Neural cell (in vitro differentiated cells): ENCODE measurements around the gene CCR7. TPM values are rescaled to one million over a fixed set of nuclear protein-coding genes. Genes with fewer than 3 reads are reported as not detected.

Experiments
- H2AFZ ChIP-seq: fragments of 200-600, 300-800 bp; sonication (generic), shearing (Covaris generic); 2 replicates; pipeline ENCODE4 v1.6.0; 2014; ENCODE audit warnings: low read depth, mild to moderate bottlenecking, antibody characterized with exemption, low read length, moderate library complexity
- H3F3A ChIP-seq: fragments of 200-600 bp; shearing (Covaris generic); 2 replicates; pipeline ENCODE4 v1.6.1; 2016; ENCODE audit warnings: mild to moderate bottlenecking, moderate library complexity, mixed read lengths, antibody characterized with exemption, low read length; ENCODE audit not compliant: insufficient read depth, poor library complexity, severe bottlenecking
- H3K27ac ChIP-seq: fragments of 200-600, 300-800 bp; sonication (generic), shearing (Covaris generic); 2 replicates; pipeline ENCODE4 v1.5.1; 2014; ENCODE audit warnings: mild to moderate bottlenecking, low read length, moderate library complexity
- H3K27me3 ChIP-seq: fragments of 300-800, 200-600 bp; sonication (generic), shearing (Covaris generic); 2 replicates; pipeline ENCODE4 v1.6.0; 2014; ENCODE audit warnings: mild to moderate bottlenecking, low read depth, low read length, moderate library complexity; ENCODE audit not compliant: insufficient read depth
- H3K36me3 ChIP-seq: fragments of 300-800, 200-600 bp; sonication (generic), shearing (Covaris generic); 2 replicates; pipeline ENCODE4 v1.5.1; 2014; ENCODE audit warnings: mild to moderate bottlenecking, antibody characterized with exemption, low read length, moderate library complexity; ENCODE audit not compliant: insufficient read depth
- H3K4me2 ChIP-seq: fragments of 300-800, 200-600 bp; sonication (generic), shearing (Covaris generic); 2 replicates; pipeline ENCODE4 v1.6.0; 2014; ENCODE audit warnings: mild to moderate bottlenecking, low read length
- H3K4me3 ChIP-seq: fragments of 300-800, 200-600 bp; sonication (generic), shearing (Covaris generic); 2 replicates; pipeline ENCODE4 v1.5.1; 2014; ENCODE audit warnings: mild to moderate bottlenecking, low read length, moderate library complexity
- H3K79me2 ChIP-seq: fragments of 200-600 bp; shearing (Covaris generic); replicated peaks from 2 replicates; pipeline ENCODE4 v1.6.0; 2014; ENCODE audit warnings: mild to moderate bottlenecking, low read length, moderate library complexity; ENCODE audit not compliant: insufficient read depth
- H3K9ac ChIP-seq: fragments of 300-800, 200-600 bp; sonication (generic), shearing (Covaris generic); 2 replicates; pipeline ENCODE4 v1.6.1; 2016; ENCODE audit warnings: mild to moderate bottlenecking, low read length, mixed read lengths
- H3K9me2 ChIP-seq: fragments of 200-600 bp; shearing (Covaris generic); 2 replicates; pipeline ENCODE4 v1.6.1; 2016; ENCODE audit warnings: mild to moderate bottlenecking, low read length, mixed read lengths; ENCODE audit not compliant: insufficient read depth
- H3K9me3 ChIP-seq: fragments of 200-600, 300-800 bp; sonication (generic), shearing (Covaris generic); 2 replicates; pipeline ENCODE4 v1.6.1; 2016; ENCODE audit warnings: mild to moderate bottlenecking, mixed run types, low read length, moderate library complexity, mixed read lengths
- H4K20me1 ChIP-seq: fragments of 200-600 bp; shearing (Covaris generic); 2 replicates; pipeline ENCODE4 v1.6.1; 2016; ENCODE audit warnings: mild to moderate bottlenecking, mixed run types; ENCODE audit not compliant: insufficient read depth
- CTCF ChIP-seq: fragments of 450-650 bp; IDR thresholded peaks from 2 replicates; pipeline ENCODE4 v1.5.1; 2014; ENCODE audit warnings: antibody characterized with exemption, mild to moderate bottlenecking, moderate library complexity; ENCODE audit not compliant: poor library complexity, severe bottlenecking
- EP300 ChIP-seq: fragments of 450-650 bp; conservative IDR thresholded peaks from 2 replicates; pipeline ENCODE4 v1.6.1; 2014; ENCODE audit warnings: antibody characterized with exemption, mild to moderate bottlenecking, moderate library complexity; ENCODE audit not compliant: poor library complexity, severe bottlenecking
- EZH2 ChIP-seq: fragments of 200-600, 300-800 bp; shearing (Covaris generic), sonication (generic); IDR thresholded peaks from 2 replicates; pipeline ENCODE4 v1.6.1; 2014; ENCODE audit warnings: antibody characterized with exemption, low read length, borderline replicate concordance, mild to moderate bottlenecking; ENCODE audit not compliant: insufficient read depth, poor library complexity, severe bottlenecking
- MXI1 ChIP-seq: fragments of 450-650 bp; conservative IDR thresholded peaks from 2 replicates; pipeline ENCODE4 v1.6.1; 2014; ENCODE audit warnings: antibody characterized with exemption, mild to moderate bottlenecking; ENCODE audit not compliant: poor library complexity, severe bottlenecking
- POLR2AphosphoS5 ChIP-seq: IDR thresholded peaks from 2 replicates; pipeline ENCODE4 v1.6.1; 2012
- RAD21 ChIP-seq: fragments of 450-650 bp; conservative IDR thresholded peaks from 2 replicates; pipeline ENCODE4 v1.6.1; 2014; ENCODE audit warnings: antibody characterized with exemption, mild to moderate bottlenecking, moderate library complexity
- REST ChIP-seq: IDR thresholded peaks from 2 replicates; pipeline ENCODE4 v1.6.1; 2012; ENCODE audit warnings: borderline replicate concordance
- SMC3 ChIP-seq: fragments of 450-650 bp; conservative IDR thresholded peaks from 2 replicates; pipeline ENCODE4 v1.6.1; 2014; ENCODE audit warnings: antibody characterized with exemption, mild to moderate bottlenecking, moderate library complexity; ENCODE audit not compliant: poor library complexity
- TAF1 ChIP-seq: IDR thresholded peaks from 2 replicates; pipeline ENCODE4 v1.6.1; 2012; ENCODE audit warnings: low read depth
- polyA plus RNA-seq: library from polyadenylated mRNA; depleted of rRNA; stranded (reverse); fragments of >200 nt; gene quantifications from 2 replicates; pipeline ENCODE4 v1.2.3, GENCODE V29; 2014

The CCR7 gene
- polyA plus RNA-seq, 1 donor from 2014 or later = not detected

- H3K27me3 ChIP-seq = no peaks in the 10 kb centered on the region
- H3K9me3 ChIP-seq = no peaks in the 10 kb centered on the region
- no peaks in the 10 kb centered on the region for H4K20me1 ChIP-seq
- H3K79me2 ChIP-seq = no peaks in the 10 kb centered on the region
- no peak overlapping the region for H3K9ac ChIP-seq
- no peaks in the 10 kb centered on the region for H3K9me2 ChIP-seq
- no peak overlapping the region for H3K4me3 ChIP-seq
- no peak overlapping the region for H3K4me2 ChIP-seq
- no peaks in the 10 kb centered on the region for H3F3A ChIP-seq
- no peak for TF ChIP-seq RAD21
- H3K27ac ChIP-seq = no peak overlapping the region
- no peak overlapping the region for H2AFZ ChIP-seq
- H3K36me3 ChIP-seq = no peaks in the 10 kb centered on the region
These were observed 55.5 kb downstream of the CCR7 start for GRCh38 chr17:40509626-40510327.

- H3K79me2 ChIP-seq = no peaks in the 10 kb centered on the region
- no peaks in the 10 kb centered on the region for H3F3A ChIP-seq
- H3K9me3 ChIP-seq = no peaks in the 10 kb centered on the region
- no peaks in the 10 kb centered on the region for H3K9me2 ChIP-seq
- H3K27ac ChIP-seq = no peak overlapping the region
- TF ChIP-seq MXI1 (no peak), CTCF (no peak), SMC3 (no peak), EP300 (no peak), EZH2 (no peak), RAD21 (no peak), REST (no peak), POLR2AphosphoS5 (no peak), TAF1 (no peak)
- H4K20me1 ChIP-seq = no peaks in the 10 kb centered on the region
- H2AFZ ChIP-seq = no peak overlapping the region
- no peak overlapping the region for H3K9ac ChIP-seq
- no peaks in the 10 kb centered on the region for H3K27me3 ChIP-seq
- no peak overlapping the region for H3K4me2 ChIP-seq
- H3K4me3 ChIP-seq = no peak overlapping the region
- H3K36me3 ChIP-seq = no peaks in the 10 kb centered on the region
These were observed 58.5 kb downstream of the CCR7 start for GRCh38 chr17:40506786-40507185.

Other genes with a start within 250 kb of the CCR7 start
- not detected in 2 replicates for gene GJD3, start 200.7 kb downstream of the CCR7 start, polyA plus RNA-seq
- gene TOP2A, start 147.6 kb downstream of the CCR7 start, polyA plus RNA-seq = 5.3 and 7.8 TPM in 2 replicates
- 0.32 and 1.3 TPM in 2 replicates for gene IGFBP4, start 122.0 kb downstream of the CCR7 start, polyA plus RNA-seq
- gene TNS4, start 63.8 kb downstream of the CCR7 start, polyA plus RNA-seq = not detected in 2 replicates
- gene SMARCE1, start 82.3 kb upstream of the CCR7 start, polyA plus RNA-seq = 245 and 248 TPM in 2 replicates
- gene KRT222, start 99.7 kb upstream of the CCR7 start, polyA plus RNA-seq = 13.6 and 15.1 TPM in 2 replicates
- 0.83 TPM in 1 of 2 replicates, not detected in the other for gene KRT24, start 138.3 kb upstream of the CCR7 start, polyA plus RNA-seq
- 0.19 and 0.56 TPM in 2 replicates for gene KRT25, start 189.9 kb upstream of the CCR7 start, polyA plus RNA-seq
- not detected in 2 replicates for gene KRT26, start 206.7 kb upstream of the CCR7 start, polyA plus RNA-seq
- not detected in 2 replicates for gene KRT27, start 217.1 kb upstream of the CCR7 start, polyA plus RNA-seq
- not detected in 2 replicates for gene KRT28, start 234.5 kb upstream of the CCR7 start, polyA plus RNA-seq